ENCODE data around the gene TRAK1.

The TRAK1 gene

GRCh38 chr3:42202217-42202865 is 111.2 kb downstream of the TRAK1 start:
- Histone ChIP-seq H2AFZ (no peak overlapping the region), H3K36me3 (ENCODE audit: control insufficient read depth, insufficient read depth, low read length) (no peaks in the 10 kb centered on the region), H3K9me3 (ENCODE audit: control insufficient read depth, low read length) (no peaks in the 10 kb centered on the region), H3K27ac (no peak overlapping the region), H3K27me3 (ENCODE audit: control insufficient read depth, insufficient read depth, low read length) (no peaks in the 10 kb centered on the region), H3K4me1 (peaks cover 8% of the 10 kb centered on the region), H3K79me2 (no peaks in the 10 kb centered on the region), H3K4me2 (ENCODE audit: low read length) (no peak overlapping the region), H3K9ac (no peak overlapping the region), H3K4me3 (ENCODE audit: low read depth, low read length) (no peak overlapping the region)
- no peak for TF ChIP-seq CTCF (IDR thresholded peaks at IDR 0.05)

- H3K4me3 ChIP-seq (ENCODE audit: low read depth, low read length) = no peak overlapping the region
- no peak for TF ChIP-seq CTCF (IDR thresholded peaks at IDR 0.05)
- no peak overlapping the region for H3K27ac ChIP-seq
- no peaks in the 10 kb centered on the region for H3K79me2 ChIP-seq
- H2AFZ ChIP-seq = no peak overlapping the region
- peaks cover 8% of the 10 kb centered on the region for H3K4me1 ChIP-seq
- H3K4me2 ChIP-seq (ENCODE audit: low read length) = no peak overlapping the region
- no peak overlapping the region for H3K9ac ChIP-seq
- H3K9me3 ChIP-seq (ENCODE audit: control insufficient read depth, low read length) = no peaks in the 10 kb centered on the region
- H3K27me3 ChIP-seq (ENCODE audit: control insufficient read depth, insufficient read depth, low read length) = no peaks in the 10 kb centered on the region
- no peaks in the 10 kb centered on the region for H3K36me3 ChIP-seq (ENCODE audit: control insufficient read depth, insufficient read depth, low read length)
These were observed 113.9 kb downstream of the TRAK1 start for GRCh38 chr3:42204867-42205599.

GRCh38 chr3:42205800-42206514 is 114.8 kb downstream of the TRAK1 start:
- no peak overlapping the region for H3K4me3 ChIP-seq (ENCODE audit: low read depth, low read length)
- H3K9ac ChIP-seq = no peak overlapping the region
- H3K9me3 ChIP-seq (ENCODE audit: control insufficient read depth, low read length) = no peaks in the 10 kb centered on the region
- no peak overlapping the region for H2AFZ ChIP-seq
- H3K27ac ChIP-seq = no peak overlapping the region
- H3K79me2 ChIP-seq = no peaks in the 10 kb centered on the region
- no peak overlapping the region for H3K4me2 ChIP-seq (ENCODE audit: low read length)
- H3K4me1 ChIP-seq = peaks cover 8% of the 10 kb centered on the region
- no peak for TF ChIP-seq CTCF (IDR thresholded peaks at IDR 0.05)
- no peaks in the 10 kb centered on the region for H3K36me3 ChIP-seq (ENCODE audit: control insufficient read depth, insufficient read depth, low read length)
- no peaks in the 10 kb centered on the region for H3K27me3 ChIP-seq (ENCODE audit: control insufficient read depth, insufficient read depth, low read length)

GRCh38 chr3:42209917-42210316 is 118.8 kb downstream of the TRAK1 start:
- Histone ChIP-seq H3K9ac (no peak overlapping the region), H3K4me1 (peaks cover 9% of the 10 kb centered on the region), H3K4me3 (ENCODE audit: low read depth, low read length) (no peak overlapping the region), H2AFZ (no peak overlapping the region), H3K79me2 (no peaks in the 10 kb centered on the region), H3K27ac (no peak overlapping the region), H3K27me3 (ENCODE audit: control insufficient read depth, insufficient read depth, low read length) (no peaks in the 10 kb centered on the region), H3K9me3 (ENCODE audit: control insufficient read depth, low read length) (no peaks in the 10 kb centered on the region), H3K4me2 (ENCODE audit: low read length) (no peak overlapping the region), H3K36me3 (ENCODE audit: control insufficient read depth, insufficient read depth, low read length) (no peaks in the 10 kb centered on the region)
- TF ChIP-seq CTCF (IDR thresholded peaks at IDR 0.05) = no peak

Data from parathyroid adenoma (tissue), 2 donors.